HUES6 (cell line): ENCODE measurements around the gene TMEM237.

Experiments used
- H3K27ac ChIP-seq: 2 replicates; pipeline ENCODE4 v1.7.0; 2013; ENCODE audit warnings: low read depth, mild to moderate bottlenecking, low read length, inconsistent platforms
- H3K27me3 ChIP-seq: 2 replicates; pipeline ENCODE4 v1.6.1; 2013; ENCODE audit warnings: low read length; ENCODE audit not compliant: control insufficient read depth, insufficient read depth
- H3K36me3 ChIP-seq: 2 replicates; pipeline ENCODE4 v1.6.1; 2013; ENCODE audit warnings: low read length; ENCODE audit not compliant: control insufficient read depth, insufficient read depth
- H3K4me1 ChIP-seq: 2 replicates; pipeline ENCODE4 v1.6.1; 2013; ENCODE audit warnings: low read length; ENCODE audit not compliant: control insufficient read depth, insufficient read depth
- H3K4me3 ChIP-seq: 2 replicates; pipeline ENCODE4 v1.5.1; 2013; ENCODE audit warnings: low read depth, low read length
- H3K9ac ChIP-seq: one replicate; pipeline ENCODE4 v1.6.1; 2013; ENCODE audit warnings: mild to moderate bottlenecking, low read length
- H3K9me3 ChIP-seq: 2 replicates; pipeline ENCODE4 v1.6.1; 2013; ENCODE audit warnings: low read depth, low read length; ENCODE audit not compliant: control insufficient read depth, insufficient read depth

TMEM237 gene

DNA sequence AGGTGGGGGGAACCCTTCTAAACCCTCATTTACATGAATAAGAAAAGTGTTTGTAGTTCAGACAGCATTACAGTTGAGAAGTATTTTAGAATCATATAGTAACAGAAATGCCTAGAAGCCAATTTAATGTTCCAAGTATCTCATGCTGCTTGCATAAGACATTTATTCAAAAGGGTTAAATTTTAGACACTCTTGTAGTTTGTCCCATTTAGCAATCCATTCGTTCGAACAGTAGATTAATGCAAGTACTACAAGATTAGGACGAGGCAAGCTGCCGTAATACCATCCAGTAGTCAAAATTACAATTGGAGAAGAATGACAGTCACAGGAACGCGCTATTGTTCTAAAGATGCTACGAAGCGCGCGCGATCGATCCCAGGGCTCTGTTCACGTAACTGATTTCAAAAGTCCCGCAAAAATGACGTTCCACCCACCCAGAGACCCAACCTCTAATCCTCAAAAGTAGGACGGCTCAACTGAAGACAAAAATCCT, 1.2 kb downstream of the TMEM237 start:
- H3K9me3 ChIP-seq, result no peaks in the 10 kb centered on the region
- peak overlapping the region; percentile 92 for H3K9ac ChIP-seq
- peak overlapping the region; percentile 71; the same call in 1 of the 2 replicates for H3K27ac ChIP-seq
- H3K27me3 ChIP-seq, result no peaks in the 10 kb centered on the region
- H3K4me3 ChIP-seq, result peak overlapping the region; percentile 93
- H3K4me1 ChIP-seq, result peaks cover 7% of the 10 kb centered on the region
- H3K36me3 ChIP-seq, result peaks cover 19% of the 10 kb centered on the region

DNA sequence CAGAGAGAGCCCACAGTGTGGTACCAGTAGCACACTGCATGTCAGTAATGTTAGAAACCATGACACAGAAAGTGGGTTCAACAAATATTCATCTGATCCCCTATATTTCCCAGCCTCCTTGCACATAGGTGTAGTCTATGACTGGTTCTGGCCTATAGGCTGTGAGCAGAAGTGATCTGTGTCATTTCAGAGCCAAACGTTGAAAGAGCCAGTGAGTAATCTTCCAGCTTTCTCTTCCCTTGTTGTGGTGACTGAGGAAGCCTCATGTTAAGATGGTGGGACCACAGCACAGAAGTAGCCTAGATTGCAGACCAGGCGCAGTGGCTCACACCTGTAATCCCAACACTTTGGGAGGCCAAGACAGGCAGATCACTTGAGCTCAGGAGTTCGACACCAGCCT, 4.1 kb downstream of the TMEM237 start:
- H3K9ac ChIP-seq, result no peak overlapping the region
- H3K36me3 ChIP-seq, result peaks cover 48% of the 10 kb centered on the region
- H3K4me3 ChIP-seq, result no peak overlapping the region
- H3K9me3 ChIP-seq, result no peaks in the 10 kb centered on the region
- no peaks in the 10 kb centered on the region for H3K27me3 ChIP-seq
- H3K27ac ChIP-seq, result no peak overlapping the region
- peaks cover 7% of the 10 kb centered on the region for H3K4me1 ChIP-seq

DNA sequence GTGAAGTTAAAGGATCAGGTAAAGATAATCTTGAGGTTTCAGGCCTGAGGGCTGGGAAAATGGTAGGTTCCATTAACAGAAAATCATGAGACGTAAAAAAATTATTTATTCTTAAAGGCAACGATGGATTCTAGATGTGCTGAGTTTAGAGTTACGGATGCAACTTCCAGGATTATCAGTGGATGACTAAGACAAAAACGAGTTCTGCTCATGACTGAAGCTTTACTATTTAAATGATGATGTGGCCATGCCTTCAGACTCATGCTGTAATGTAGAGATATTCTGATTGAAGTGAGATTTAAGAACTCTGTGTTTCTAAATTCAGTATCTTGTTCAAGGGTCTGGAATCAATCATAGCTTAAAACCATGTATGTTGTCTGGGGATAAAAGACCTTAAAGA, 5.0 kb downstream of the TMEM237 start:
- Histone ChIP-seq H3K27ac (no peak overlapping the region), H3K4me1 (no peaks in the 10 kb centered on the region), H3K36me3 (peaks cover 56% of the 10 kb centered on the region), H3K9ac (no peak overlapping the region), H3K27me3 (no peaks in the 10 kb centered on the region), H3K4me3 (no peak overlapping the region), H3K9me3 (no peaks in the 10 kb centered on the region)

DNA sequence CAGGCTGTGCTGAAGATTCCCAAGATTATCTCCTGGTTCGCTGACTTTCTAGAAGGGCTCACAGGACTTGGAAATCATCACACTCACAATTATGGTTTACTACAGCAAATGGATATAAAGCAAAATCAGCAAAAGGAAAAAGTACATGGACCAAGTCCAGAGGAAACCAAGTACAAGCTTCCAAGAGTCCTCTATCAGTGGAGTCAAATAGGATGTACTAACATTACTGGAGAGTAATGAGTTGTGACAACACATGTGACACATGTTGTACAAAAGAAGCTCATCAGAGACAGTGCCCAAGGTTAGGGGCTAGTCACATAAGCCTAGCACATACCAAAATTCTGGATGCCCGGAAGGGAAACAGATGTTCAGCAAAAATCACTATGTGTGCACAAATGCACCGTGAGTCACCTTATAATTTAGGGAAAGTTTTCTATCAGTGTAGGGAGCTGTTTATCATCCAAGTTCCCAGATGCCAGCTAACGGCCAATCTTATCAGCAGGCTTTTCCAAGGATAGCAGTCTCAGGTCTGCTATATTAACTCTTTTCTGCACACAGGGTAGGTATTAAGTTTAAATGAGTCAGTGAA, 9.5 kb downstream of the TMEM237 start:
- Histone ChIP-seq H3K36me3 (peaks cover 94% of the 10 kb centered on the region), H3K27ac (no peak overlapping the region), H3K9me3 (no peaks in the 10 kb centered on the region), H3K27me3 (no peaks in the 10 kb centered on the region), H3K4me3 (no peak overlapping the region), H3K9ac (no peak overlapping the region), H3K4me1 (no peaks in the 10 kb centered on the region; the same call in 1 of the 2 replicates)

DNA sequence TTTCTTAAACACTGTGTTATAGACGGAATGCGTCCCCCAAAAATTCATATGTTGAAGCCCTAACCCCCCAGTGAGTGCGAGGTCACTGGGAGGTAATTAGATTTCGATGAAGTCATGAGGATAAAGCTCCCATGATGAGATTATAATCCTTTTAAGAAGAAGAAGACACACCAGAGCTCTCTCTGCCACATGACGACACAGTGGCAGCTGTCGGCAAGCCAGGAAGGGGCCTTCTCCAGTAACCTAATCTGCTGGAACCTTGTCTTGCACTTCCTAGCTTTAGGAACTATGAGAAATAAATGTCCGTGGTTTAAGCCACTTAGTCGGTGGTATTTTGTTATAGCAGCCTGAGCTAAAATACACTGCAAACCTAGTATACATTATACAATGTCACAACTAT, 12.3 kb downstream of the TMEM237 start:
- Histone ChIP-seq H3K4me3 (no peak overlapping the region), H3K27ac (peak overlapping the region; percentile 62; the same call in 1 of the 2 replicates), H3K27me3 (no peaks in the 10 kb centered on the region), H3K9me3 (no peaks in the 10 kb centered on the region), H3K9ac (no peak overlapping the region), H3K36me3 (peaks cover 94% of the 10 kb centered on the region), H3K4me1 (no peaks in the 10 kb centered on the region; the same call in 1 of the 2 replicates)

DNA sequence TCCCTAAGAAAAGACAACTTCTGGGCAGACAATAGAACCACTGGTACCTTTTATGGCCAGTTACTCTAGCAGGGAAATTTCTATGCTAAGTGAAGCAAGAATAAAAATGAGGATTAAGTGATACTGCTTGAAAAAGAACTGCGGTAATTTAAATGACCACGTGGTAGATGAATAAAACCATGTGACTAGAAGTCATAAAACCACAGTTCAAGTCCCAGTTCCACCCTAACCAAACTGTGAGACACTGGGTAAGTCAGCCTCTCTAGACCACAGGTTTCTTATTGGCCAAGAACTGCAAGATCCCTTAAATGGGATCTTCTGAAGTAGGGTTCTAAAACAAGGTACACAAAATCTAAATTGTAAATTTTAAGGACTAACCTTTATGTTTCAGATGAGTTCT, 12.7 kb downstream of the TMEM237 start:
- Histone ChIP-seq H3K4me1 (no peaks in the 10 kb centered on the region; the same call in 1 of the 2 replicates), H3K36me3 (peaks cover 94% of the 10 kb centered on the region), H3K9ac (no peak overlapping the region), H3K4me3 (no peak overlapping the region), H3K9me3 (no peaks in the 10 kb centered on the region), H3K27me3 (no peaks in the 10 kb centered on the region), H3K27ac (peak overlapping the region; percentile 62; the same call in 1 of the 2 replicates)

DNA sequence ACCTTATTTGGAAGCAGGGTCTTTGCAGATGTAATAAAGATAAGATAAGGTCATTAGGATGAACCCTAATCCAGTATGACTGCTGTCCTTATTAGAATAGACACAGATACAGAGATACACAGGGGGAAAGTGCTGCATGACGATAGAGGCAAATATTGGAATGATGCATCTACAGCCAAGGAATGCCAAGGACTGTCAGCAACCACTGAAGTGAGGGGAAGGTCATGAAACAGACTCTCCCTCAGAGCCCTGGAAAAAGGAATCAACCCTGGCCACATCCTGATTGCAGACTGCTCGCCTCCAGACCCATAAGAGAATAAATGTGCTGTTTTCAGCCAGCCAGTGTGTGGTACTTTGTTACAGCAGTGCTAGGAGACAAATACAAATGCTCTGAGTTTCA, 14.8 kb downstream of the TMEM237 start:
- Histone ChIP-seq H3K27ac (no peak overlapping the region), H3K9ac (no peak overlapping the region), H3K4me3 (no peak overlapping the region), H3K9me3 (no peaks in the 10 kb centered on the region), H3K4me1 (no peaks in the 10 kb centered on the region; the same call in 1 of the 2 replicates), H3K27me3 (no peaks in the 10 kb centered on the region), H3K36me3 (peaks cover 84% of the 10 kb centered on the region)

DNA sequence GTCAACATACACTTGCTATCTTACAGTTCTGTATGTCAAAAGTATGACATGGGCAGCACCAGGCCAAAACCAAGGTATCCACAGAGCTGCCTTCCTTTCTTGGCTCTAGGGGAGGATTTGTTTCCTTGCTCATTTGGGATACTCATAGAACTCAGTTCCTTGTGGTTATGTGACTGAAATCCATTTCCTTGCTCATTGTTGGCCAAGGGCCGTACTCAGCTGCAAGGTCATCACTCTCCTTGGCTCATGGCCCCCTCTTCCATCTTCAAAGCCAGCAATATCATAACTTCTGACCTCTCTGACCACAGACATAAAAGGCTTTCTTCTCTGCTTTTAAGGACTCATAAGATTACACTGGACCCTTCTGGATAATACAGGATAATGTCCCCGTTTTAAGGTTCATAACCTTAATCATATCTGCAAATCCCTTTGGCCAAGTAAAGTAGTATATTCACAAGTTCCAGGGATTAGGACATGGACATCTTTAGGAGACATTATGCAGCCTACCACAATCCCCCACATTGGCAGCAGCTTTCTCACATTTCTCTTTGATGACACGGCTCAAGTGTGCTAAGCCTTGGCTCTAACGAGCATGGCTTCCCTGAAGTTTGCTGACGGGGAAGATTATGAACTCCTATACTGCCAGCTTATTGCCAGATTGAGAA, 20.9 kb downstream of the TMEM237 start:
- Histone ChIP-seq H3K4me1 (no peaks in the 10 kb centered on the region), H3K9me3 (no peaks in the 10 kb centered on the region), H3K4me3 (no peak overlapping the region), H3K27ac (no peak overlapping the region), H3K27me3 (no peaks in the 10 kb centered on the region), H3K9ac (no peak overlapping the region), H3K36me3 (peaks cover 46% of the 10 kb centered on the region)

DNA sequence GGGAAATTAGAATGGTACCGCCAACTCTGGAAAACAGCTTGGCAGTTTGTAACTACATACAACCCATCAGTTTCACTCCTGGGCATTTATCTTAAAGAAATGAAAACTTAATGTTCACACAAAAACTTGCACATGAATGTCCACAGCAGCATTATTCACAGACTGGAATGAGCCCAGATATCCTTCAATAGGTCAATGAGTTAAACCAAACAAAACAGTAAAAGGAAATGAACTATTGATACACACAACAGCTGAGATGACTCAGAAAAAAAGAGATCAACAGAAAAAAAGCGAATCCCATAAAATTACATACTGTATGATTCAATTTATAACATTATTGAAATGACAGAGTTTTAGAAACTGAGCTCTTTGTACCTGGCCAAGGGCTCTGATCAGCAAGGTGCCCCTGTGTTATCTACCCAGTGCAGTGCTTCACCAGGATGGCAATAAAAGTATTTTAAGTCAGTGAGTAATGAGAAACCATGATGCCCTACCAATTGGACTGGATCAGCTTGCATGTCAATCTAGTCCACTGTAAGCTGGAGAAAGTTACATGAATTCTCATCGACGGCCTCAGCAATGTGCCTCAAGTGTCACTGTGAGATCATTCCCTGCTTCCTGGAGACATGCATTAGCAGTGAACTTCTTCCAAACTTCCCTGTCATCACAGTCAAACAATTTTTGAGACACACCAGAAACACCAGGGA, 21.9 kb downstream of the TMEM237 start:
- H3K36me3 ChIP-seq, result peaks cover 37% of the 10 kb centered on the region
- no peak overlapping the region for H3K4me3 ChIP-seq
- no peaks in the 10 kb centered on the region for H3K9me3 ChIP-seq
- no peak overlapping the region for H3K9ac ChIP-seq
- H3K4me1 ChIP-seq, result no peaks in the 10 kb centered on the region
- no peak overlapping the region for H3K27ac ChIP-seq
- no peaks in the 10 kb centered on the region for H3K27me3 ChIP-seq

DNA sequence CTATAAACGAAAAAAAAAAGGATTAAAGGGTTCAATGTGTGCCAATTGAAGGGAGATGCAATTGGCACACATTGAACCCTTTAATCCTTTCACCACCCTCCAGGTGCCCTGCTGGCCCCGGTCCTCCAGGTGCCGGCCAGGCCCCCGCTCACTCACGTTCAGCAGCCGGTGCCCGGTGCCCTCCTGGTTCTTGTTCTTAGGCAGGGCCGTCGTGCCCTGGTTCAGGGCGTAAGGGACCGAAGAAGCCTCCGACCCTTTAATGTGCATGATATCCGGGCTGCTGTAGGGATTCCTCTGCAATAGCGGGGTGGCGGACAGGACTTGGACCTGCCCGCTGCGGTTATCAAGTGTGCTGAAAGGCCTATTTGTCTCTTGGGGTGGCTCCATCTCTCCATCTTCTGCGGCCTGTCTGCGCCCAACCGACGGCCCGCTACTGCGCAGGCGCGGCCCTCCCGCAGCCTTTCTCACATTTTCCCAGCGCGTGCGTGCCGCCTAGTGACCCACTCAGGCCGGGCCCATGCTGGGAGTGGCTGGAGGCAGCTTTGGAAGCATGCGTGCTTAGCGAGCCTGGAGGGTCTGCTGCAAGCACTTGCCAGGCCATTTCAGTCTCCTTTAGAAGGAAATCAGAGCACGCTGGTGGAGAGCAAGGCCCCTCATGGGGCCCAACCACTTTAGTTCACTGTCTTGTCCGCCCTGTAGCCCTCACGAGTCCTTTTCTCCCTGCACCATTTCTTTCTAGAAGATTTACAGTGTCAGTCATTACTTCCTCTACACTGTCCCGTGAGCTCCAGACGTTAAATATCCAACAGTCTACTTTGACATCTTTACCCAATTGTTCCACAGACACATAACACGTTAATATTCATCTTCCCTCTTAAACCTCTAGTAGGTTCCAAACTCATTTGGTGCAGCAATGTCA, 24.3 kb downstream of the TMEM237 start:
- H3K27me3 ChIP-seq, result no peaks in the 10 kb centered on the region
- no peak overlapping the region for H3K27ac ChIP-seq
- no peaks in the 10 kb centered on the region for H3K9me3 ChIP-seq
- no peak overlapping the region for H3K9ac ChIP-seq
- no peak overlapping the region for H3K4me3 ChIP-seq
- H3K36me3 ChIP-seq, result peaks cover 20% of the 10 kb centered on the region; the same call in 1 of the 2 replicates
- H3K4me1 ChIP-seq, result no peaks in the 10 kb centered on the region
